Loucy (cell line): Measurements from ENCODE around the gene CNIH1.

ENCODE experiments used
- H2AFZ ChIP-seq: fragments of 200-600 bp; sonication (generic); 2 replicates; pipeline ENCODE4 v1.6.0; 2016; ENCODE audit warnings: antibody characterized with exemption, mild to moderate bottlenecking, low read length, moderate library complexity
- H3F3A ChIP-seq: fragments of 200-600 bp; 2 replicates; pipeline ENCODE4 v1.6.0; 2016; ENCODE audit warnings: antibody characterized with exemption, low read depth, mild to moderate bottlenecking
- H3K27me3 ChIP-seq: fragments of 200-600 bp; sonication (generic); 2 replicates; pipeline ENCODE4 v1.6.1; 2014; ENCODE audit warnings: low read length, mild to moderate bottlenecking; ENCODE audit not compliant: insufficient read depth, poor library complexity, severe bottlenecking
- H3K36me3 ChIP-seq: fragments of 200-600 bp; sonication (generic); 2 replicates; pipeline ENCODE4 v1.6.1; 2016; ENCODE audit warnings: low read length; ENCODE audit not compliant: insufficient read depth
- H3K4me1 ChIP-seq: fragments of 200-600 bp; sonication (generic); 2 replicates; pipeline ENCODE4 v1.5.1; 2014; ENCODE audit warnings: low read length, mild to moderate bottlenecking; ENCODE audit not compliant: insufficient read depth, poor library complexity, severe bottlenecking
- H3K4me2 ChIP-seq: fragments of 200-600 bp; sonication (generic); 2 replicates; pipeline ENCODE4 v1.6.0; 2014; ENCODE audit warnings: antibody characterized with exemption, low read length, low read depth, mild to moderate bottlenecking; ENCODE audit not compliant: poor library complexity, severe bottlenecking
- H3K4me3 ChIP-seq: fragments of 200-600 bp; sonication (generic); 2 replicates; pipeline ENCODE4 v1.5.1; 2014; ENCODE audit warnings: low read length, mild to moderate bottlenecking, mixed read lengths; ENCODE audit not compliant: poor library complexity, severe bottlenecking
- H3K79me2 ChIP-seq: fragments of 200-600 bp; sonication (generic); 2 replicates; pipeline ENCODE4 v1.6.1; 2014; ENCODE audit warnings: low read length; ENCODE audit not compliant: insufficient read depth
- H3K9ac ChIP-seq: fragments of 200-600 bp; sonication (generic); 2 replicates; pipeline ENCODE4 v1.6.0; 2014; ENCODE audit warnings: mild to moderate bottlenecking, low read depth, low read length, moderate library complexity; ENCODE audit not compliant: poor library complexity, severe bottlenecking
- H3K9me2 ChIP-seq: fragments of 200-600 bp; sonication (generic); replicated peaks from 2 replicates; pipeline ENCODE4 v1.6.1; 2016; ENCODE audit warnings: low read depth, low read length, mixed read lengths
- H3K9me3 ChIP-seq: fragments of 200-600 bp; sonication (generic); 2 replicates; pipeline ENCODE4 v1.6.1; 2014; ENCODE audit warnings: mild to moderate bottlenecking, antibody characterized with exemption, low read length, low read depth; ENCODE audit not compliant: insufficient read depth
- H4K20me1 ChIP-seq: fragments of 200-600 bp; sonication (generic); 2 replicates; pipeline ENCODE4 v1.6.0; 2014; ENCODE audit warnings: antibody characterized with exemption, low read length, mild to moderate bottlenecking; ENCODE audit not compliant: insufficient read depth, poor library complexity, severe bottlenecking
- EZH2phosphoT487 ChIP-seq: fragments of 200-600 bp; IDR thresholded peaks from 2 replicates; pipeline ENCODE4 v1.6.1; 2018; ENCODE audit warnings: antibody characterized with exemption, mild to moderate bottlenecking, moderate library complexity, borderline replicate concordance
- TF ChIP-seq, protein P1 (sequence below): fragments of 200-600 bp; sonication (generic); conservative IDR thresholded peaks from 2 replicates; pipeline ENCODE4 v1.5.1; 2014; ENCODE audit warnings: mild to moderate bottlenecking, antibody characterized with exemption, low read length

CNIH1 gene

DNA sequence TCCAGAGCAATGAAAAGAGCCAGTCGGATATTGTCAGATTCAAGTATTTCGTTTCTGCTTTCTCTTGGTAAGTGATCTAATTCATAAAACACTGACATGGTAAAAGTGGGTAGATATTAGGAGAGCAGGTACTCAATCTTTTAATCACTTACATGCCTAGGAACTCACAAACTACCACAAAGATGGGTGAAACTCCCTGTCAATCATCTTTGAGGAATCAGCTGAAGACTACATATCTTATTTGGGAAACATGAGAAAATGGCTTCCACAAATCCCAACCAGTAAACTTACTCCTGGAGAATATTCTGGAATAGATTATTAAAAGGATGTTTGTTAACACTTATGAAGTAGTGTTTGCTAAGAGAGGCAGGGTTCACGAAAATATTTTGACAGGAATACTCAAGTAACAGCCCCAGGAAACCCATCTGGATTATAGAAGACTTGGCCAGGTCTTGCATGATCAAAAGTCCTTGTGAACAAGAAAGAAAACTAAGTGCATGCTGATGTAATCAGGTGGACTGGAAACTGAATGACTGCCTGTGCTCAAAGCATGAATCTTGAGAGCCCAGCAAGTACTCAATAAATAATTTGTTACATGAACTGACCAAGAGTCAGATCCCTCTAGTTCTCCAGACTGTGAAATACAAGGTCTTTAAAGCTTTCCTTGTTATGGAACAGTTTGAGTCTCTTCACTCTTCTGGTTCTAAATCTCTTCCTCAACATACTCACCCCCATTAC is 15.5 kb downstream of the CNIH1 start:
- no peak overlapping the region for H3K9ac ChIP-seq
- H4K20me1 ChIP-seq, result no peaks in the 10 kb centered on the region

DNA sequence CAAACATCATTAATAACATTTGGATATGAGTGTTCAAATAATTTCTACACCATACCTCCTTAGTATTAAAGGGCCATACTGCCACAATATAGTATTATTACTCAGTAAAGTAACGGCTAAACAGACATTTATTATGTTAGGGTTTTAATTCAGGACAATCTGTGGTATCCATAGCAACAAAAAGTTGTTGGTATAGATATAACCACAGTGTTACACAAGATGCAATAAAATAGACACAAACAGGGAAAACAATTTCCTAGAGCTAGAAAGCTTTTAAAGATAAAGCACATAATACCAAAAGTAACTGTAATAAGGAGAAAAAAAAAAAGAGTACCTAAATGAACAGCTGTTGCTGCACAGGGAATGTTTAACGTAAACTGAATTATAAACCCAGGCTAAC is 16.1 kb downstream of the CNIH1 start:
- no peaks in the 10 kb centered on the region for H4K20me1 ChIP-seq
- H3K4me2 ChIP-seq, result no peak overlapping the region
- H3K4me1 ChIP-seq, result no peaks in the 10 kb centered on the region
- no peaks in the 10 kb centered on the region for H3K9me2 ChIP-seq
- H3K9me3 ChIP-seq, result no peaks in the 10 kb centered on the region
- no peaks in the 10 kb centered on the region for H3K27me3 ChIP-seq
- H2AFZ ChIP-seq, result no peak overlapping the region
- peaks cover 57% of the 10 kb centered on the region; the same call in 1 of the 2 replicates for H3K36me3 ChIP-seq
- H3K9ac ChIP-seq, result no peak overlapping the region
- H3K4me3 ChIP-seq, result no peak overlapping the region
- peaks cover 6% of the 10 kb centered on the region; the same call in 1 of the 2 replicates for H3K79me2 ChIP-seq
- TF ChIP-seq, protein P1, sequence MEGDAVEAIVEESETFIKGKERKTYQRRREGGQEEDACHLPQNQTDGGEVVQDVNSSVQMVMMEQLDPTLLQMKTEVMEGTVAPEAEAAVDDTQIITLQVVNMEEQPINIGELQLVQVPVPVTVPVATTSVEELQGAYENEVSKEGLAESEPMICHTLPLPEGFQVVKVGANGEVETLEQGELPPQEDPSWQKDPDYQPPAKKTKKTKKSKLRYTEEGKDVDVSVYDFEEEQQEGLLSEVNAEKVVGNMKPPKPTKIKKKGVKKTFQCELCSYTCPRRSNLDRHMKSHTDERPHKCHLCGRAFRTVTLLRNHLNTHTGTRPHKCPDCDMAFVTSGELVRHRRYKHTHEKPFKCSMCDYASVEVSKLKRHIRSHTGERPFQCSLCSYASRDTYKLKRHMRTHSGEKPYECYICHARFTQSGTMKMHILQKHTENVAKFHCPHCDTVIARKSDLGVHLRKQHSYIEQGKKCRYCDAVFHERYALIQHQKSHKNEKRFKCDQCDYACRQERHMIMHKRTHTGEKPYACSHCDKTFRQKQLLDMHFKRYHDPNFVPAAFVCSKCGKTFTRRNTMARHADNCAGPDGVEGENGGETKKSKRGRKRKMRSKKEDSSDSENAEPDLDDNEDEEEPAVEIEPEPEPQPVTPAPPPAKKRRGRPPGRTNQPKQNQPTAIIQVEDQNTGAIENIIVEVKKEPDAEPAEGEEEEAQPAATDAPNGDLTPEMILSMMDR, result no peak
- TF ChIP-seq EZH2phosphoT487, result no peak
- 0 out of 2 replicates have a peak, but pooled peaks cover under 1% of the 10 kb centered on the region for H3F3A ChIP-seq

More for the DNA sequence above, 15.5 kb downstream of the CNIH1 start:
- peaks cover 64% of the 10 kb centered on the region; the same call in 1 of the 2 replicates for H3K36me3 ChIP-seq
- H3K4me1 ChIP-seq, result no peaks in the 10 kb centered on the region
- H3K79me2 ChIP-seq, result peaks cover 12% of the 10 kb centered on the region
- H3K27me3 ChIP-seq, result no peaks in the 10 kb centered on the region
- no peak overlapping the region for H3K4me3 ChIP-seq
- no peak overlapping the region for H3K4me2 ChIP-seq
- TF ChIP-seq EZH2phosphoT487, result no peak
- TF ChIP-seq, protein P1, result no peak
- no peaks in the 10 kb centered on the region for H3K9me3 ChIP-seq
- no peaks in the 10 kb centered on the region for H3K9me2 ChIP-seq
- H3F3A ChIP-seq, result no peaks in the 10 kb centered on the region
- no peak overlapping the region for H2AFZ ChIP-seq

DNA sequence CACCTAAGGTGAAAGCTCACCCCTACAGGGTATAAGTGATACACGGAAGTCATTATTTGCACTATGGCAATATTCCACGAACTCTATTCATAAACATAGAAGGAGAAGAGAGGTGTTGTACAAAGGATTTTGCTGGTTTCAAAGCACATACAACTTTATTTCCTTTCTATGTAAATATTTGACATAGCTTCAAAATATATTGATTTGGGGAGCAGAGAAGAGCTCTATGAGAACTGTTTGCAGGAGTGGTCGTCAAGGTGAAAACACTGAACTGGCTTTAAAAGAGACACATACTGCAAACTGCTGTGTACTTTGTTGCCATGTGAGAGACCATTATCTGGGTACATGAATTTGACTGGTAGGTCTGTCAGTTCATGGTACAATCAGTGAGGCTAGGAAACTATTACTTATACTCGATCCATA is 16.7 kb downstream of the CNIH1 start:
- H3K36me3 ChIP-seq, result peaks cover 51% of the 10 kb centered on the region; the same call in 1 of the 2 replicates
- H3K9me2 ChIP-seq, result no peaks in the 10 kb centered on the region
- H4K20me1 ChIP-seq, result no peaks in the 10 kb centered on the region
- H3K4me3 ChIP-seq, result no peak overlapping the region
- no peak overlapping the region for H2AFZ ChIP-seq
- no peaks in the 10 kb centered on the region for H3K4me1 ChIP-seq
- no peak overlapping the region for H3K9ac ChIP-seq
- no peaks in the 10 kb centered on the region for H3K9me3 ChIP-seq
- H3K4me2 ChIP-seq, result no peak overlapping the region
- TF ChIP-seq EZH2phosphoT487, result no peak
- TF ChIP-seq, protein P1, result no peak
- no peaks in the 10 kb centered on the region; the same call in 1 of the 2 replicates for H3K79me2 ChIP-seq
- no peaks in the 10 kb centered on the region for H3K27me3 ChIP-seq
- 0 out of 2 replicates have a peak, but pooled peaks cover 6% of the 10 kb centered on the region for H3F3A ChIP-seq
